B cell (primary cell): ENCODE data around the gene XNDC1N.

Experiments used
- CTCF ChIP-seq: fragments of 200-600 bp; IDR thresholded peaks from one replicate; pipeline ENCODE4 v1.8.0; 2022; ENCODE audit warnings: antibody characterized with exemption, mild to moderate bottlenecking
- EZH2 ChIP-seq: IDR thresholded peaks from 2 replicates; pipeline ENCODE4 v1.6.1; 2012; ENCODE audit warnings: borderline replicate concordance, low read depth, mild to moderate bottlenecking, moderate library complexity, low read length; ENCODE audit not compliant: insufficient read depth, poor library complexity, severe bottlenecking

- TF ChIP-seq CTCF (no peak), EZH2 (no peak)
Measured at GRCh38 chr11:71934213-71934612, 5.8 kb upstream of the XNDC1N start.
